Posterior cingulate gyrus (tissue), 11 donors: ENCODE data around the gene TRMU.

ENCODE experiments used
- DNase-seq, 10 donors: peaks; one replicate each; pipeline versions ENCODE4 v3.0.0 to v3.0.0-alpha.2; 2020 to 2021; ENCODE audit warnings: mixed read lengths in 3 of 10
- intact Hi-C: fragments of 100-400 bp; cut with DNase I; formaldehyde crosslinking; loops from one replicate; pipeline ENCODE4 v1.15.1; 2023

Gene TRMU

DNA sequence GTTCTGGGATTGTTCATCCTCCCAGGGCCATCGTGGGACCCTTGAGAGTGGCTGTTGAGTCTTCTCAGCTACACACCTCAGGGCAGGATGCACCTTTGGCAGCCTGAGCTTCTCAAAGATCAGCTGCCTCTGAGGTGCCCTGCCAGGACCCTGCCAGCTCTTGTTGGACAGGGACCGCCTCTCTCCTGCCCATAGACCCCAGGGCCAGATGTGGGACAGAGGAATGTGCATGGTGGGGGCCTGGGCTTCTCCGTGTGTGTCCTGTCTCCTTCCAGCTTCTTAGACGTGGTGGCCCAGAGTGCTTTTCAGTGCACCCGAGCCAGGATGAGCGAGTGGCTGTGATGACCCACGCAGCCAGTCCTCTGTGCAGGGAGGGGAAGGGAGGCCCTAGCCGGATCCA lies 5.9 kb upstream of the TRMU start:
- intact Hi-C loops, result loop anchor here (5.0 kb wide), 1 partner anchor 32 kb away; the partner anchor contains the start of gene GTSE1
- DNase-seq, result peak in 3 of 10 donors; percentile 24 to 76 (median 55)

GRCh38 chr22:46330426-46330825 lies 5.1 kb upstream of the TRMU start:
- intact Hi-C loops, result loop anchor here (5.0 kb wide), 1 partner anchor 33 kb away; the partner anchor contains the start of gene GTSE1
- peak in 3 of 10 donors; percentile 30 to 55 (median 52) for DNase-seq

- peak in 3 of 10 donors; percentile 31 to 58 (median 42) for DNase-seq
- intact Hi-C loops, result loop anchor here (5.0 kb wide), 1 partner anchor 34 kb away; the partner anchor contains the start of gene GTSE1
These were observed 4.0 kb upstream of the TRMU start for GRCh38 chr22:46331496-46331895.

- intact Hi-C loops, result no loop called here
- peak in 6 of 10 donors; percentile 38 to 90 (median 75) for DNase-seq
These were observed 885 bp downstream of the TRMU start for GRCh38 chr22:46336119-46337078.

GRCh38 chr22:46337870-46338269 lies 2.4 kb downstream of the TRMU start:
- peak in 3 of 10 donors; percentile 25 to 50 (median 30) for DNase-seq
- intact Hi-C loops, result no loop called here

DNA sequence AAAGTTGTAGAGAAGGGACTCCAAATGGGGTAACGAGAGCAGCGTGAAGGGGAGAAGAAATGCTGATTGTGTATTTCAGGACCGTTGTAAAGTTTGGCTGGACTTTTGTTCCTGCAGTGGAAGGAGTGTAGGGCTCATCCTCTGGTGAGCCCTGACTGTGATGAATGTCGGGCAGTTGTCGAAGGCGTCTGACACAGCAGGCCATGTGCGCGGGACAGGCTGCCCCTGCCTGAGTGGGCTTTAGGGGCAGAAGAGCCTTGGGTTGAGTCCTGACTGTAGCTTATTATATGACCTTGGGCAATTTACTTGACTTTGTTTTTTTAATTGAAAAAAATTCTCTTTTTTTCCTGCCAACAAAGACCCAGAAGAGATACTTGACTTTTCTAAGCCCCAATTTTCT lies 3.1 kb downstream of the TRMU start:
- DNase-seq, result peak in 3 of 10 donors; percentile 28 to 52 (median 44)
- intact Hi-C loops, result no loop called here

- peak in 3 of 10 donors; percentile 35 to 59 (median 35) for DNase-seq
- intact Hi-C loops, result no loop called here
These were observed 4.4 kb downstream of the TRMU start for GRCh38 chr22:46339956-46340355.

DNA sequence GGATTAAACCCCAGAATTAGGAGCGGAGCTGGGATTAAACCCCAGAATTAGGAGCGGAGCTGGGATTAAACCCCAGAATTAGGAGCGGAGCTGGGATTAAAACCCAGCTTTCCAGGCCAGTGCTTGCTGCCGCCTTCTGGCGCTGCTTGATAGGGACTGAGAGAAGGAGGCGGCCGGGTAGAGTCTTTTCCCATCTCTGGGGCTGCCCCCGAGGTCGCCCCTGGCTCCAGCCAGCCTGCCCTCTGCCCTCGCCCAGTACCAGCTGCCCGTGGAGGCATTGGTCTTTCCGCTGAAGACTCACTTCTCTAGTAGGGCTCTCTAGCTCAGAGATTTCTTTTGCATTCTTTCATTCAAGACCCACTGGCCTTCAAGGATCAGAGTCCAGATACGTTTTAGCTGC lies 5.2 kb downstream of the TRMU start:
- intact Hi-C loops, result no loop called here
- DNase-seq, result peak in 3 of 10 donors; percentile 22 to 51 (median 32)

DNA sequence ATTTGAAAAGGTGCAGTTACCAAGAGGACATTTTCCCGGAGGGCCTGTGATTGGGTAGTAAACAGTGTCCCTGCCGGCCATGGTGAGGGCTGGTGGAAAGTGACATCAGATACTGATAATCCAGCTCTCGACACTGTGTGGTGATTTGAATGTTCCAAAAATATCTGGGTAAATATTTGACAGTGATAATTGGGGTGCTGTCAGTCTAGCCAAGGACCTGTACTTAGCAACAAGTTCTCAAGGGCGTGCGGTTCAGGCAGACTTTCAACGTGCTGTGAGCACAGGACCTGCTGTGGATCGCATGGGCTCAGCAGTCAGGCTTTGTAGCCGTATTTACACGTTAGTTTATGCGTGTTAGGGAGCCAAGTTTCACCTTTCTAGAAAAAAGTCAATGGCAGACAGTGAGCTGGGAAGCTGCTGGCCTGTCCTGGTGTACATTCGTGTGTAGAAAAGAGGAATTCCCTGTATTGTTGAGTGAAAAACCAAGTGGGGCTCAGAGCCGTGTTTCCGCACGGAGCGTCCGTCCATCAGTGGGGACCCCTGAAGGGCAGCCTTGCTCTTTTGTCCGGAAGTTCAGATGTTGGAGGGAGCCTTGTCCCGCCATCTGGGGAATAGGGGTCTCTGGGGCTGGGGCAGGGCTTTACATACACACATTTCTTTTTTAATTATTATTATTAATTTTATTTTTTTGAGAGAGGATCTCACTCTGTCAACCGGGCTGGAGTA lies 11.3 kb downstream of the TRMU start:
- DNase-seq, result peak in 3 of 10 donors; percentile 32 to 54 (median 49)
- intact Hi-C loops, result no loop called here

DNA sequence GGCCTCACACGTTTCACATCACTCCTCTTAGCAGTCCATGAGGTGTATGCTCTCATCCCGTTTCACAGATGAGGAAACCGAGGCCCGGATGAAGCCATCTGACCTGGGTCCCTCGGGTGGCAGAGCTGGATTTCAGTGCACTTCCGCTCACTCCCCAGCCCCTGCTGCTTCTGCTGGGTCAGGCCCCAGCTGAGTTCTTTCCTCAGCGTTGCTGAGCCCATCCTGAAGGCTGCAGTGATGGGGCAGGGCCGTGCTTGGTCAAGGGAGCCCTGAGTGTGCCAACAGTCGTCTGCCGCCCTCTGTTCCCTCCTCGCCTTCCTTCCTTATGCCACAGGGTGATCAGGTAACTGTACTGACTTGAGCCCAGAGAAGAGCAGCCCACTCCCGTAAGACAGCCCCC lies 12.1 kb downstream of the TRMU start:
- peak in 2 of 10 donors; percentile 48 to 51 for DNase-seq

GRCh38 chr22:46348099-46348695 lies 12.7 kb downstream of the TRMU start:
- intact Hi-C loops, result no loop called here
- peak in 3 of 10 donors; percentile 39 to 67 (median 54) for DNase-seq

More for the DNA sequence above, 12.1 kb downstream of the TRMU start:
- intact Hi-C loops, result no loop called here

DNA sequence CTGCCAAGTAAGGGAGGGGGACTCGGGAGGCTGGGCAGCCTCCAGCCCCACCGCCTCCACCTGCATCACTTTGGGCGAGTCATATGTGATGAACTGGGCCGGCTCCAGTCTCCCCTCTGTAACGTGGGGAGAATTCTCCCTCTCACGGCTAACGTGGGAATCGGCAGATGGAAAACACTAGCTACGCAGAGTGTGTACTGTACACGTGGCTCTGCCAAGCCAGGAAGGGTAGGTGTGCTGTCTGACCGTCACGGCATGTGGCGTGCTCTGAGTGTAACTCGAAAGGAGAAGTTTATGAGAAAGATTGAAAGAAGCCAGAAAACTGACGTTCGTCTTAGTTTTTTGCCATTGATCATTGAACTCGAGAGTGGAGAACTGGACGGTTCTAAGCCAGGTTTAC lies 13.7 kb downstream of the TRMU start:
- peak in 3 of 10 donors; percentile 61 to 83 (median 81) for DNase-seq
- intact Hi-C loops, result no loop called here

GRCh38 chr22:46349681-46350080 lies 14.2 kb downstream of the TRMU start:
- peak in 2 of 10 donors; percentile 28 to 52 for DNase-seq
- intact Hi-C loops, result no loop called here

- DNase-seq, result no peak
- intact Hi-C loops, result no loop called here
These were observed 14.6 kb downstream of the TRMU start for GRCh38 chr22:46350121-46350520.

DNA sequence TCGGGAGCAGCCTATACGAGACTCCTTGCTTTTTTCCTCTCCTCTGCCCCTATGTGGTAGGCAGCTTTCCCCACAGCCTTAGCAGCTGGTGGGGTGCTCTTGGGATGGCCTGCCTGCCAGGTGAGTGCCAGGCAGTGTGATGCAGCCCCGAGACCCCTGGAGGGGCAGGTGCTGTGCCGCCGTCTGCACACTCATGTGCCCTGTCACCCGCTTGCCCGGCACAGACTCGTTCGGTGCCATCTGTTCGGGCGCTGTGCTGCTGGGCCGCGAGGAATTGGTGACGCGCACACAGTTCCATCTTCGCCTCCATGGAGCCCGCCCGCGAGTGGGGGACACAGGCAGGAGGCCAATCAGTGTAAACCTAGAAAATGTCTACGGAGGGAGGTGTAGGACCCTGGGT lies 15.1 kb downstream of the TRMU start:
- intact Hi-C loops, result no loop called here
- DNase-seq, result peak in 3 of 10 donors; percentile 75 to 85 (median 76)

GRCh38 chr22:46351131-46351735 lies 15.7 kb downstream of the TRMU start:
- intact Hi-C loops, result no loop called here
- DNase-seq, result peak in 3 of 10 donors; percentile 57 to 69 (median 57)

- DNase-seq, result peak in 3 of 10 donors; percentile 51 to 77 (median 59)
- intact Hi-C loops, result no loop called here
These were observed 16.3 kb downstream of the TRMU start for GRCh38 chr22:46351767-46352166.

- intact Hi-C loops, result no loop called here
- peak in 1 of 10 donors; percentile 42 for DNase-seq
These were observed 16.8 kb downstream of the TRMU start for GRCh38 chr22:46352276-46352675.

DNA sequence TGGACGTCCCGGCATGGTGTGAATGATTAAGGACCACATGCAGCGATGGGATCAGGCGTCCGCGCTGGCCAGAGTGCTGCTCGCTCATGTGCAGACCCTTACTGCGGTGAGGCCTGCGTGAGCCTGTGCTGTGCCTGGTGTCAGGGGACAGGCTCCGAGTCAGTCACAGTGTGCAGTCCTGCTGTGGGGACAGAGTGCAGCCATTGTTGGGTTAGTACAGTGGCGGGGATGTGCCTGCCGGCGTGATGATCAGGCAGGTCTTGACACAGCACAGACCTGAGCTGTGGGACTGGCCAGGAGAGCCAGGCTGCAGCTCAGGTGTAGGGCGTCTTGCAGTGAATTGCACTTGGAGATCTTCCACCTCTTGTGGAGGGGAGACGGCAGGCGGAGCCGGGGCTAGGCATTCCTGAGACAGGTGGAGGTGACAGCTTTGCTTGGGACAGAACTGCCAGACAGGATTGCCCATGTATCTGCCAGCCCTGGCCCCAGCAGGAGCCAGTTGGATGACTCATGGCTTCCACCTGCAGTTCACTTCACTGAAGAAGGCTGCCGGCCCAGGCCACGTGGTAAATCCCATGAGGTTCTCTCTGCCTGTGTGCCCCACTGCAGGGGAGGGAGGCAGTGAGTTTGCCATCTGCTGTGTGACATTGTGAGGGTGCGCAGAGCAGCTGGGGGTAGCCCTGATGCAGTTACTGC lies 17.3 kb downstream of the TRMU start:
- intact Hi-C loops, result no loop called here
- peak in 9 of 10 donors; percentile 26 to 97 (median 80) for DNase-seq
